ENCODE data around the gene SHISAL2A.

Gene SHISAL2A

GRCh38 chr1:52632732-52633290, at the start of gene SHISAL2A:
Gene SHISAL2A, plus strand, starts transcription at chr1:52633168. Its CDS starts 326 bp downstream, at chr1:52633494.
- no peak for DNase-seq

GRCh38 chr1:52585474-52585873, 47.5 kb upstream of the SHISAL2A start:
- no peak for DNase-seq

GRCh38 chr1:52588027-52588426, 44.9 kb upstream of the SHISAL2A start:
- no peak for DNase-seq

GRCh38 chr1:52588535-52588934, 44.4 kb upstream of the SHISAL2A start:
- DNase-seq, result no peak

GRCh38 chr1:52590266-52590665, 42.7 kb upstream of the SHISAL2A start:
- no peak for DNase-seq

GRCh38 chr1:52592637-52593323, 40.2 kb upstream of the SHISAL2A start:
- DNase-seq, result no peak

- DNase-seq, result no peak
Observed at GRCh38 chr1:52593495-52593894, 39.5 kb upstream of the SHISAL2A start.

- DNase-seq, result no peak
Observed at GRCh38 chr1:52595061-52595460, 37.9 kb upstream of the SHISAL2A start.

GRCh38 chr1:52597912-52598311, 35.1 kb upstream of the SHISAL2A start:
- DNase-seq, result no peak

- DNase-seq, result no peak
Observed at GRCh38 chr1:52598729-52599128, 34.2 kb upstream of the SHISAL2A start.

- DNase-seq, result no peak
Observed at GRCh38 chr1:52599236-52599635, 33.7 kb upstream of the SHISAL2A start.

- no peak for DNase-seq
Observed at GRCh38 chr1:52600533-52601179, 32.3 kb upstream of the SHISAL2A start.

GRCh38 chr1:52601519-52601918, 31.4 kb upstream of the SHISAL2A start:
- DNase-seq, result no peak

GRCh38 chr1:52601991-52602855, 30.7 kb upstream of the SHISAL2A start, which contains the start of gene GPX7:
Gene GPX7, plus strand, starts transcription at chr1:52602371. Its CDS starts 39 bp downstream, at chr1:52602410.
- DNase-seq, result peak; percentile 16 to 29

- DNase-seq, result peak in 1 of 2 donors; percentile 29
Observed at GRCh38 chr1:52602856-52603600, 29.9 kb upstream of the SHISAL2A start.

- DNase-seq, result no peak
Observed at GRCh38 chr1:52603630-52604029, 29.3 kb upstream of the SHISAL2A start.

GRCh38 chr1:52604063-52604770, 28.8 kb upstream of the SHISAL2A start:
- no peak for DNase-seq

- no peak for DNase-seq
Observed at GRCh38 chr1:52613636-52614373, 19.2 kb upstream of the SHISAL2A start.

GRCh38 chr1:52614671-52615070, 18.3 kb upstream of the SHISAL2A start:
- no peak for DNase-seq

- DNase-seq, result no peak
Observed at GRCh38 chr1:52615489-52616042, 17.4 kb upstream of the SHISAL2A start.

GRCh38 chr1:52621950-52622349, 11.0 kb upstream of the SHISAL2A start:
- DNase-seq, result no peak

Measured in hippocampal formation (tissue), 2 donors.